ENCODE results near the gene AMD1.
"Not testable (repeated sequence)": the region's sequence is repeated elsewhere in the genome, so short reads cannot be mapped to it uniquely, and the experiment has no call there.

AMD1 gene

DNA sequence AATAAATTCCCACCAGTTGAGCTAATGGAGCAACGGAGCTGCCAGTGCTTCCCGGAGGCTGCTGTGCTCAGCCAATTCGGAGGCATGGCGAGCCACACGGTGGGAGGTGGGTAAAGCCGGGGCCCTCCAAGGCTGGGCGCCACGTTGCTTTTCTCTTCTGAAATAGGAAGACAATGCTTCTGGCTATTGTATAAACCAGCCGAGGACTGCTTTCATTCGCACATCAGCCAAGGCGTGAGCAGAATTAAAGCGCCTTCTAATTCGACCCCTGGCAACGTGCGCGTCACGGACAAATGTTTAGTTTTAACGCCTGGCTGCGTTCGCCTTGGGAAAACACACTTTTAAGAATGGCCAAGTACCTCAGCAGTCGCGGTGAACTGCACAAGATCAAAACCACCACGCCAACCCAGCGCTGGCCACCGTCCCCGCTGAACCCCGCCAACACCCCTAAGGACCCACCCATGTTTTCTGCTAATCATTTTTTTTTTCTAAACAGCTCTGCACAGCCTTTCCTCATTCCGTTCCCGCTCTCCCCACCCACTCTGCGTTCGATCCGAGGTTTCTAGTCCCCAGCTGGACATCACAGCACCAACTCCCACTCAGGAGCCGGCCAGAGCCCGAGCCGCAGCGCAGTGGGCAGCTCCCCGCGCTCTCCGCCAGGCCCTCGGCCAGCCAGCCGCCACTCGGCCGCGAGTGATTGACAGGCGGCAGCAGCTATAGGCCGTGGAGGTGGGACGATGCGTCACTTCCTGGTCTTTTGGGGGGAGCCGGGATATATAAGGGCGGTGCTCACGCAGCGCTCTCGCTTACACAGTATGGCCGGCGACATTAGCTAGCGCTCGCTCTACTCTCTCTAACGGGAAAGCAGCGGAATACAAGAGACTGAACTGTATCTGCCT is at the start of gene AMD1:
Gene AMD1, plus strand, starts transcription at position 805 of the 899 bp plus-strand sequence. CDS start 321 bp downstream, outside the sequence.
- no peak for TF ChIP-seq JUND (IDR thresholded peaks at IDR 0.05; ENCODE audit: low read depth)
- in situ Hi-C loops (cut with HindIII; ENCODE audit: low pct_unique_long_range_greater_than_20kb, low sequenced_read_pairs) = no loop called here
- peak; percentile 84 to 97 for DNase-seq (ENCODE audit: low read depth in 1 of 2, low spot score in 1 of 2)

DNA sequence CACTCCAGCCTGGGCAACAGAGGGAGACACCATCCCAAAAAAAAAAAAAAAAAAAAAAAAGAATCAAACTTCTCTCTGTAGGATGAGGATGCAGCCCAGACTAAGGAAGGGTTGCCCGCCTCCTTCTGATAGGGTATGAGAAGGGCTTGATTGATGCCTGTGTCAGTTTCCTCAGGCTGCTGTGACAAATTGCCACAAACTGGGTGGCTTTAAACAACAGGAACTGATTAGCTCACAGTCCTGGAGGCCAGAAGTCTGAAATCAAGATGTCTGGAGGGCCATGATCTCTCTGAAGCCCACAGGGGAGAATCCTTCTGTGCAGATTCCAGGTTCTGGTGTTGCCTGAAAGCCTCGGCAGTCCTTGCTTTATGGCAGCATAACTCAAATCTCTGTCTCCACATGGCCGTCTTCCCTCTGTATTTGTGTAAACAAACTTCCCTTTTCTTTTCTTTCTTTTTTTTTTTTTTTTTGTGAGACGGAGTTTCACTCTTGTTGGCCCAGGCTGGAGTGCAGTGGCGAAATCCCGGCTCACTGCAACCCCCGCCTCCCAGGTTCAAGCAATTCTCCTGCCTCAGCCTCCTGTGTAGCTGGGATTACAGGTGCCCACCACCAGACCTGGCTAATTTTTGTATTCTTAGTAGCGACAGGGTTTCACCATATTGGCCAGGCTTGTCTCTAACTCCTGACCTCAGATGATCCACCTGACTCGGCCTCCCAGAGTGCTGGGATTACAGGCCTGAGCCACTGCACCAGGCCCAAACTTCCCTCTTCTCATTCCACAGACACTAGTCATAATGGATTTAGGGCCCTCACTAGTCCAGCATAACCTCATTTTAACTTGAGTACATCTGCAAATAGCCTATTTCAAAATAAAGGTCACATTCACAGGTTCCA is 48.1 kb upstream of the AMD1 start:
- peak in 1 of 2 experiments; percentile 16 for DNase-seq (ENCODE audit: low read depth in 1 of 2, low spot score in 1 of 2)
- in situ Hi-C loops (cut with HindIII; ENCODE audit: low pct_unique_long_range_greater_than_20kb, low sequenced_read_pairs) = no loop called here
- no peak for TF ChIP-seq JUND (IDR thresholded peaks at IDR 0.05; ENCODE audit: low read depth)

DNA sequence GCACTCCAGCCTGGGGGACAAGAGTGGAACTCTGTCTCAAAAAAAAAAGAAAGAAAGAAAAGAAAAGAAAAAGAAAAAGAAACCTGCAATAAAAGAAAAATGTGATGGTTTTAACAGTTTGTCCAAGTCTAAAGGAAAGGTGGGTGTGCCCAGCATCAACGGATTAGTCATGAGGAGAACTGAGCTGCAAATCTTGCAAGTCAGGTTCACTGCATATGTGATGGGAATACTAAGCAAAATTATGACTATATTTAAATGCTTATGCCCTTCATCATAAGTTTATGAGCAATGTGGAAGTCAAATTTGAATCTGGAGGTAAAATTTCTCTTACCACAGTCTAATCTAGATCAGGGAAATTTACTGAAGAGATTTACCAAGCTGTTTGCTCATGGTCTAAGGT is 46.2 kb upstream of the AMD1 start:
- in situ Hi-C loops (cut with HindIII; ENCODE audit: low pct_unique_long_range_greater_than_20kb, low sequenced_read_pairs) = no loop called here

DNA sequence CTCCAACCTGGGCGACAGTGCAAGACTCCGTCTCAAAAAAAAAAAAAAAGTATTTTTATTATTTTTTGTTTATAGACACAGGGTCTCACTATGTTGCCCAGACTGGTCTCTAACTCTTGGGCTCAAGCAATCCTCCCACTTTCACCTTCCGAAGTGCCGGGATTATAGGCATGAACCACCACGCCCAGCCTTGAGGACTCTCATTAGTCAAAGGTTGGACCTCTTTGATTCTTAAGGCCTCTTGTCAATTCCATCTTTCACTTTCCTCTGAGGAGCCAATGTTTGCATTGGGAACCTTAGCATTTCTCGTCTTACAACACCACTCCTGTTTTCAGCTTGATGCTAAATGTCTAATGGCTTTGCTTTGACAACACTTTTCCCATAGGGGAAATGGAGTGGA is 43.2 kb upstream of the AMD1 start:
- no peak for DNase-seq (ENCODE audit: low read depth in 1 of 2, low spot score in 1 of 2)
- TF ChIP-seq JUND (IDR thresholded peaks at IDR 0.05; ENCODE audit: low read depth) = no peak
- in situ Hi-C loops (cut with HindIII; ENCODE audit: low pct_unique_long_range_greater_than_20kb, low sequenced_read_pairs) = no loop called here

More for the DNA sequence above, 46.2 kb upstream of the AMD1 start:
- no peak for DNase-seq (ENCODE audit: low read depth in 1 of 2, low spot score in 1 of 2)
- TF ChIP-seq JUND (IDR thresholded peaks at IDR 0.05; ENCODE audit: low read depth) = no peak

DNA sequence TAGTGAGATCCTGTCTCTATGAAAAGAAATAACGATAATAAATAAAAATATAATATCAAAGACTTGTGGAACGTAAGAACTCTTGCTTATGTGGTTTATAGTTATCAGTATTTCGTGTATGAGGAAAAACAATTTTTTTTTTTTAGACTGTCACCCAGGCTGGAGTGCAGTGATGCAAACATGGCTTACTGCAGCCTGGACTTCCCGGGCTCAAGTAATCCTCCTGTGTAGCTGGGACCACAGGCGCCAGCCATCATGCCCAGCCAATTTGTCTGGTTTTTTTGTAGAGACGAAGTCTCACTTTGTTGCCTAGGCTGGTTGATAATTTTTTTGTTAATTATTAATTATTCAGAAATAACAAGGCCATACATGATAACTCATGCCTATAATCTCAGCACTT is 40.8 kb upstream of the AMD1 start:
- in situ Hi-C loops (cut with HindIII; ENCODE audit: low pct_unique_long_range_greater_than_20kb, low sequenced_read_pairs) = no loop called here
- TF ChIP-seq JUND (IDR thresholded peaks at IDR 0.05; ENCODE audit: low read depth) = no peak
- no peak for DNase-seq (ENCODE audit: low read depth in 1 of 2, low spot score in 1 of 2)

DNA sequence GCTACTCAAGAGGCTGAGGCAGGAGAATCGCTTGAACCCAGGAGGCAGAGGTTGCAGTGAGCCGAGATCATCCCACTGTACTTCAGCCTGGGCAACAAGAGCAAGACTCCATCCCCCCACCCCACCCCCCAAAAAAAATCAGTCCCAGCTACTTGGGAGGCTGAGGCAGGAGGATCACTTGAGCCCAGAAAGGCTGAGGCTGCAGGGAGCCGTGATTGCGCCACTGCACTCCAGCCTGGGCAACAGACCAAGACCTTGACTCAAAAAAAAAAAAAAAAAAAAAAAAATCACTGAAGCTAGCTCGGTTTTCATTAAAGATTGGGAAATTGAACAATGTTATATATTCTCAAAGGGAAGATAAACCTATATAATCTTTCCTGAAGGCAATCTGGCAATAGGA is 38.8 kb upstream of the AMD1 start:
- DNase-seq (ENCODE audit: low read depth in 1 of 2, low spot score in 1 of 2); in situ Hi-C loops (cut with HindIII; ENCODE audit: low pct_unique_long_range_greater_than_20kb, low sequenced_read_pairs): not testable (repeated sequence)

DNA sequence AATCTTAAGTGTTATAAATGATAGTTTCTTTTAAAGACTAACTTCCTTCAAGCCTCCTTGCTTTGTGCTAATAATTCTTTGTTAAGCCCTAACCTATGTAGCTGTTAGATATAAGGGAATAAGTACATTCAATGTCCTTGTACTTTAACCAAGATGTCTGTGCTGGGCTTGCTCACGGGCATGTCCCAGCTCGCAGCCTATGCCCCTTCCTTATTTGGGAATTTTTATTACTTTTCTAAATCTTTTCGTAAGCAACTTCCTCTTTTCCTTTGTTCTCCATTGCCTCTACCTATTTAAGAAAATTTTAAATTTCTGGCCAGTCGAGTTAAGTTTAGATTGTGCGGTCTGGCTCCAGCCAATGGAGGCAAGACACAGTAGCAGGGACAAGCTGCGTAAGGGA is 33.3 kb upstream of the AMD1 start:
- DNase-seq (ENCODE audit: low read depth in 1 of 2, low spot score in 1 of 2) = no peak
- no peak for TF ChIP-seq JUND (IDR thresholded peaks at IDR 0.05; ENCODE audit: low read depth)
- in situ Hi-C loops (cut with HindIII; ENCODE audit: low pct_unique_long_range_greater_than_20kb, low sequenced_read_pairs) = no loop called here

DNA sequence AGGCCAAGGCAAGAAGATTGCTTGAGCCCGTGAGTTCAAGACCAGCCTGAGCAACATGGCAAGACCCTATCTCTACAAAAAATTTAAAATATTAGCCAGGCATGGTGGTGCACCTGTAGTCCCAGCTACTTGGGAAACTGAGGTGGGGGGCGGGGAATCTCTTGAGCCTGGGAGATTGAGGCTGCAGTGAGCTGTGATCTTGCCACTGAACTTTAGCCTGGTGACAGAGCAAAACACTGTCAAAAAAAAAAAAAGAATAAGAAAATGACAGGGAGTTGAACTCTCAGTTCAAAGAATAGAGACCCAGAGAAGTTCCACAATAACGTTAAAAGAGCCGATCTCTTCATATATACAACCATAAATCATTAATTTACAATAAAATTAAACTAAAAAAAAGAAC is 24.8 kb upstream of the AMD1 start:
- in situ Hi-C loops (cut with HindIII; ENCODE audit: low pct_unique_long_range_greater_than_20kb, low sequenced_read_pairs) = no loop called here
- TF ChIP-seq JUND (IDR thresholded peaks at IDR 0.05; ENCODE audit: low read depth) = no peak
- DNase-seq (ENCODE audit: low read depth in 1 of 2, low spot score in 1 of 2) = no peak

DNA sequence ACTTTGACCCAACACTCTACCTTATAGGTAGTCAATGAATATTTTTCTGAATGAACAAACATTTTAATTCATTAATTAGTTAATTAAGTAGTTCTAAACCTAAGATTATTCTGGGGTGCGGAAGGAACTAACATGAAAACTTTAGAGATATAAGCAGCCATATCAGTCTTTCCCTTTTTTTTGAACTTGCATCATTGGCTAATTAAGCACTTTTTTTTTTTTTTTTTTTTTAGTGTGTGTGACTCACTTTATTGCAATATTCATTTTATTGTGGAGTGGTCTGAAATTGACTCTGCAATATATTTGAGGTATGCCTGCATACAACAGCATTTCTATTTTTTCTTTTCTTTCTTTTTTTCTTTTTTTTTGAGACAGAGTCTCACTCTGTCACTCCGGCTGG is 21.8 kb upstream of the AMD1 start:
- in situ Hi-C loops (cut with HindIII; ENCODE audit: low pct_unique_long_range_greater_than_20kb, low sequenced_read_pairs) = no loop called here
- TF ChIP-seq JUND (IDR thresholded peaks at IDR 0.05; ENCODE audit: low read depth) = no peak
- no peak for DNase-seq (ENCODE audit: low read depth in 1 of 2, low spot score in 1 of 2)

DNA sequence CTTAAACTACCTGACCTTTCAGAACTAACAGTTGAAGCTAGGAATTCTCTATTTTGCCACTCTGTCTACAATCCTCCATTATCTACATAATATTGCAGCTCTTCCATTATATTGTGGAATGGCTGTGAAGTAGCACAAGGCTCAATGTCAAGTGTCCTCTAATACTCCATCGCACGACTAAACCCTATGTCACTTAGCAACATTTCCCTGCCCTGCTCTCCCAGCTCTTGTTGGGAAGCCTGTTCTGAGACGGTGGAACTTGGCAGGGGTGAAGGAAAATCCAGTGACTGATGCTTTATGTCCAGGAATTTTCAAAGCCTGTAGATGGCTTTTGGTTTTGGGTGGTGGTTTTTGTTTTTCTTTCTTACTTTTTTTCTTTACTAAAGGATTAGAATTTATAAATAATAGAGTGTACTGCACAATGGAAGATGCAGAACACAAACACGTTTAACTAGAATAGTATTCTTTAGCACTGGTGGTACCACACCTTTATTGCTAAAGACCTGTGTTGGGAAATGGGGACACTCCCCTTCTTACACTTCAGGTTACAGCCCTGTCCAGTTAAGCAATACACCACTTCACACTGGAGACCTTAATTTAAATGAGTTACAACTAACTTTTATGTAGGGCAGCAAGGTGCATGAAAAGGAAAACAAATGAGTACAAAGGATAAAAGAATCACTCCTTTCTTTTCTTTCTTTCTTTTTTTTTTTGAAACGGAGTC is 20.7 kb upstream of the AMD1 start:
- DNase-seq (ENCODE audit: low read depth in 1 of 2, low spot score in 1 of 2) = no peak
- no peak for TF ChIP-seq JUND (IDR thresholded peaks at IDR 0.05; ENCODE audit: low read depth)
- in situ Hi-C loops (cut with HindIII; ENCODE audit: low pct_unique_long_range_greater_than_20kb, low sequenced_read_pairs) = no loop called here

DNA sequence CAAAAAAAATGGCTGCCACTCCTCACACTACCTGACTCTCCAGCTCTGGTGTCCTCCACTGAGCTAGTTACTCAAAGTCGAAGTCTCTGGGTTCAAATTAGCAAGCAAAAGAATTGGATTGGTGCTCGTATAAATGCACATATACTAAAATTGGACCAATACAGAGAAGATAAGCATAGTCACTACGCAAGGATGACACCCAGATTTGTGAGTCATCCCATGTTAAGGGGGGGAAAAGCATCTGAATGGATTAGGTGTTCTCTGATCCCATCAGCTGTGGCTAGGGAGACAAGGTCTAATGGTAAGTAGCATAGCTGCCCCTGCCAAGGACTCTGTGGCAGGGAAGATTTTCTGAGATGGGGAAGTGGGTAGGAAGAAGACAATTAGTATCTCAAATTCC is 18.3 kb upstream of the AMD1 start:
- no peak for DNase-seq (ENCODE audit: low read depth in 1 of 2, low spot score in 1 of 2)
- no peak for TF ChIP-seq JUND (IDR thresholded peaks at IDR 0.05; ENCODE audit: low read depth)
- in situ Hi-C loops (cut with HindIII; ENCODE audit: low pct_unique_long_range_greater_than_20kb, low sequenced_read_pairs) = no loop called here

DNA sequence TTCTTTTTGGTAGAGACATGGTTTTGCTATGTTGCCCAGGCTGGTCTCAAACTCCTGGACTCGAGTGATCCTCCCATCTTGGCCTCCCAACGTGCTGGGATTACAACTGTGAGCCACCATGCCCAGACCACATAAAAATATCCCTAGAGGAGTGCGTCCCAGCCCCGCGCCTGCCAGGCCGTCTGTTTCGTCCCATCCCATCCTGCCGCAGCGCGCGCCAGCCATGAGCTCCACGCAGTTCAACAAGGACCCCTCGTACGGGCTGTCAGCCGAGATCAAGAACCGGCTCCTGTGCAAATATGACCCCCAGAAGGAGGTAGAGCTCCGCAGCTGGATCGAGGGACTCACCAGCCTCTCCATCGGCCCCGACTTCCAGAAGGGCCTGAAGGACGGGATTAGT is 16.6 kb upstream of the AMD1 start:
- TF ChIP-seq JUND (IDR thresholded peaks at IDR 0.05; ENCODE audit: low read depth) = no peak
- DNase-seq (ENCODE audit: low read depth in 1 of 2, low spot score in 1 of 2) = no peak
- in situ Hi-C loops (cut with HindIII; ENCODE audit: low pct_unique_long_range_greater_than_20kb, low sequenced_read_pairs) = no loop called here
